PC-9 (cell line): ENCODE data around the gene ALG10.

Experiments
- CTCF ChIP-seq: fragments of 200-600 bp; sonication (generic); conservative IDR thresholded peaks from 2 replicates; pipeline ENCODE4 v1.6.1; 2017; ENCODE audit warnings: mixed run types, antibody characterized with exemption, mild to moderate bottlenecking, moderate library complexity
- EZH2 ChIP-seq: fragments of 200-600 bp; sonication (generic); IDR thresholded peaks from 2 replicates; pipeline ENCODE4 v1.8.0; 2017; ENCODE audit warnings: antibody characterized with exemption, low read depth

GRCh38 chr12:34016361-34016760 lies 5.9 kb upstream of the ALG10 start:
- TF ChIP-seq CTCF, result no peak
- TF ChIP-seq EZH2, result no peak
